Stimulated activated CD8-positive, alpha-beta memory T cell treated with anti-CD3 and anti-CD28 coated beads, Interleukin-2, amount 100 ng/mL, for 48 hours (primary cell): Measurements from ENCODE around the gene C20orf144.

Experiments
- DNase-seq, 2 donors: peaks; one replicate each; pipeline ENCODE4 v3.0.0-alpha.2; 2020; ENCODE audit warnings: low read depth in 2 of 2

Gene C20orf144

GRCh38 chr20:33664762-33665144, 2.6 kb downstream of the C20orf144 start:
- no peak for DNase-seq

- peak; percentile 80 to 88 for DNase-seq
These were observed 4.4 kb downstream of the C20orf144 start, which contains the start of gene ACTL10 for GRCh38 chr20:33666293-33667244. ACTL10 (plus strand) TSS chr20:33666943; CDS start chr20:33667498, 555 bp downstream.

DNA sequence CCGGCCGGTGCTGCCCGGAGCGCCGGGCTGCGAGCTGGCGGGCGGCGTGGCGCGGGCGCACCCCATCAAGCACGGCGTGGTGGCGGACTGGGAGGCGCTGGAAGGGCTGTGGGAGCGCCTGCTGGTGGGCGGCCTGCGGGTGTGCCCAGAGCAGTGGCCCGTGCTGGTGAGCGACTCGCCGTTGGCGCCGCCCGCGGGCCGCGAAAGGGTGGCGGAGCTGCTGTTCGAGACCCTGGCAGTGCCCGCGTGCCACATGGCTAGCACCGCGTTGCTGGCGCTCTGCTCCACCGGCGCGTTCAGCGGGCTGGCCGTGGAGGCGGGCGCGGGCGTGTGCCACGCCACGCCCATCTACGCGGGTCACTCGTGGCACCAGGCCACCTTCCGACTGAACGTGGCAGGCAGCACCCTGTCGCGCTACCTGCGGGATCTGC, 5.1 kb downstream of the C20orf144 start:
- no peak for DNase-seq

DNA sequence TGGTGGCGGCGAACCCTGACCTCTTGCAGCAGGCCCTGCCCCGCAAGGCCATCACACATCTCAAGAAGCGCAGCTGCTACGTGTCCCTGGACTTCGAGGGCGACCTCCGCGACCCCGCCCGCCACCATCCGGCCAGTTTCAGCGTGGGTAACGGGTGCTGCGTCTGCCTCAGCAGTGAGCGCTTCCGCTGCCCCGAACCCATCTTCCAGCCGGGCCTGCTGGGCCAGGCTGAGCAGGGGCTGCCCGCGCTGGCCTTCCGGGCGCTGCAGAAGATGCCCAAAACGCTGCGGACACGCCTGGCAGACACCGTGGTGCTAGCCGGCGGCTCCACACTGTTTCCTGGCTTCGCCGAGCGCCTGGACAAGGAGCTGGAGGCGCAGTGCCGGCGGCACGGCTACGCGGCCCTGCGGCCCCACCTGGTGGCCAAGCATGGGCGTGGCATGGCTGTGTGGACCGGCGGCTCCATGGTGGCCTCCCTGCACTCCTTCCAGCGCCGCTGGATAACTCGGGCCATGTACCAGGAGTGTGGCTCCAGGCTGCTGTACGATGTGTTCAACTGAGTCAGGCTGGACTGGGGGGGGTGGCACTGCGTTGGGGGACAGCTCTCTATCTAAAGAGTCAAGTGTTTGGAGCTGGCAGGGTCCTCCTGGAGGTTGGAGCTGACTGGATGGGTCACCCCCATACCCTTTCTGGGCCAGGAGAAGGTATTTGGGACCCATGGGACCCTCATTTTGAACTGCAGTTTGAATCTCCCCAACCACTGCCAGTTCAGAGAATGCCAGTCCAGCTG, 5.7 kb downstream of the C20orf144 start:
- peak; percentile 68 to 73 for DNase-seq

DNA sequence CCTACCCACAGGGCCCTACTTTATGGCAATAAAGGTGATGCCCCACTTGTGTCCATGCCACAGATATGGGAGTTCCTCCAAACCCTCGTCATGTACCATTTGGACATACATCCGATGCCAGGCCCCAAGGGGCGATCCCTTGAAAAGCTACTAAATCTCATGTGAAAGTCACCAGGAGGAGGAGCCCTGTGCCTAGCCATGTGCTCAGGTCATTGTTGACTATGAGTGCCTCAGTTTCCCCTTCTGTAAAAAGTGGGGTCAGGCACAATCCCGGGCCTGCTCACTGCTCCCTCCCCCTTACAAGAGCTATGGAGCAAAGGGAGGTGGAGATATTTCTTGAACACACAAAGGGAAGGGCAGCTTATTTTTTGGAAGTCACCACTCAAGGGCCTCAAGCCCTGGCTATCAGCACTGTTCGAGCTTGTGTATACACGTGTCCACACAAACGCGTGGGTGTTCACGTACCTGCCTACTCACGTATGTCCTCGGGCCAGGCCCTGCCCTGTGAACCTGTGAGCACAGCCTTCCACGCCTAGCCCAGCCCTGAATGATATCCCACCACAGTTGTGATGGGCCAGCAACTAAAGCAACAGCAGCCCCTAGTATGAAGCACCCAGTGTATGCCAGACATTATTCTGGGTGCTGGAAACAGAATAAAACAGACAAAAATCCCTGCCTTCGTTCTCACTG, 6.5 kb downstream of the C20orf144 start:
- no peak for DNase-seq

DNA sequence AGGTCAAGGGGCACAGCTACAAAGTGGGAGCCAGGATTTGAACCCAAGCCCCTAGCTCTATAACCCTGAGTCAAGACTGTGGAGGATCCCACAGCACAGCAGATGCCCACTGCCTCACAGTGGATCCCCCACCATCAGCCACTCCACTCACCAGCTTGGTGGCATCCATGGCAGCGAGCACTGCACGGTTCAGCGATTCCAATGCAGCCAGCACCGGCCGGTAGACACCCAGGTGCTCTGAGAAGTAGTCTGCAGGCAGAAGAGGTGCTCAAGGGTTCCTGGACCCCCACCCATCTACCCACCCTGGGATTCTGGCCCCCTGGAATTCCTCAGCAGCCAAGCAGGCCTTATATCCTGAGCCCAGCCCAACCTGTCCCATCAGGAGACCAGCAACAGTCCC, 7.1 kb downstream of the C20orf144 start:
- DNase-seq, result no peak

- no peak for DNase-seq
These were observed 7.9 kb downstream of the C20orf144 start for GRCh38 chr20:33669873-33670640.

- no peak for DNase-seq
These were observed 8.8 kb downstream of the C20orf144 start for GRCh38 chr20:33670715-33671499.

DNA sequence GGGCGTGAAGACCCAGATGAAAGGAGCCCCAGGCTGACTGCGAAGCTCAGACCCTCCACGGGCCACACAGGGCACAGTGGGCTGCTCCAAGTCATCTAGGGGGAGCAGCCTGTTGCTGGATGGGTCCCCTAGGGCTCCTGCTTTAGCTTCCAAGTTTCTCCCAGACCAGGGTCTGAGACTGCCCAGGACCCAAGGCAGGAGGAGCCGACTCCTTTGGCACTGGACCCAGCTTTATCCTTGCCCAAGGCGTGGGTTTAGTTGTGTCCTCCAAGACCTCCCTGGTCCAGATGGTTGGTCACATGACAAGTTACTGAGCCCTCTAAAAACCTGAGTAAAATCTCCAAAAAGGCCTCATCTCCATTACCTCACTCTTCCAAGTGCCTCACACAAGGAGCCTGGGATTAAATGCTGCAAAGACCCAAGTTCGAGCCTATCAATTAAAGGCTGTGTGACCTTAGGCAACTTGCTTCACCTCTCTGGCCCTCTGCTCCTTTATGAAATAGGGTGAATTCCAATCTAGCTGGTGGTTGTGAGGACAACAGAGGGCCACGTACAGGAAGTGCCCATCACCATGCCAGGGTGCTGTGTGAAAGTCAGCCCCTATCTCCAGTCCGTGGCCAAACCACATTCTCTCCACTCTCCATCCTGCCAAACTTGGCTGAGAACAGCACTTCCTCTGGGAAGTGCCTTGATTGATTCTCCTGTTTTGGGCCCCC, 9.6 kb downstream of the C20orf144 start:
- DNase-seq, result no peak

- no peak for DNase-seq
These were observed 10.4 kb downstream of the C20orf144 start for GRCh38 chr20:33672426-33673113.

GRCh38 chr20:33673114-33673409, 10.9 kb downstream of the C20orf144 start:
- DNase-seq, result no peak

GRCh38 chr20:33673410-33674293, 11.5 kb downstream of the C20orf144 start:
- DNase-seq, result no peak

DNA sequence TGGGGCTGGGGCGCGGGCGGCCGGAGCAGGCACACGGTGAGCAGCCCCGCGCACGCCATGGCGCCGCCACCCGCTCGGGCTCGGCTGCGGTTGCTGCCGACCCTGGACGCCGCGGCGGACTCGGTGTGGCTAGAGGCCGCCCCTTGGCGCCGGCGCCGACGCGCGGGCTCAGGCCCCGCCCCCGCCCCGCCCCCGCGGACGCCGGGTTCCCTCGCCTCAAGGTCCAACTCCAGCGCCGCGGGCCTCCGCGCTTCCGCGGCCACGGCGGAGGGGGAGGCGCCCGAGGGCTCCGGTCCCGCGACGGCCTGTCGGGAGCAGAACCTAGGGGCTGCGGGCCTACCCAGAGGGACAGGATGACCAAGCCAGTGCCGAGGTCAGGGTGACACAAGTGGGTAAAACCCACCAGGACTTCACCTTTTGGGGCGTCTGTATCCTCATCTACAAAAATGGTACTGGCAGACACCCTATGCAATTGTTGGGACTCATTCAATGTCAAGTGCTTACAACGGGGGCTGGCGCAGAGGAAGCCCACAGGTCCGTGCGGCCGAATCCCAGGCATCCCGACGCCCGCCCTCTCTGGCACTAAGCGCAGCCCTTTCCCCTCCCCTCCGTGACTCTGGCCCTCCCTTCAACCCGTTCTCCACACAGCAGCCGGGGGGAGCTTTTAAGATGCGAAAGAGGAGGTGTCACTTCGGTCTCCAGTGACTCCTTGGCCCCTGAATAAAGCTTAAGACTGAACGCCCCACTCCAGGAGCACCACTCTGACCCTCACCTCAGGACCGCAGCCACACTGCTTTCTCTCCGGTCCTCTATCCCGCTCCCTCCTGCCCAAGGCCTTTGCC, 12.4 kb downstream of the C20orf144 start, which contains the start of gene NECAB3:
TSS of gene NECAB3 (minus strand) at position 135 of the 842 bp plus-strand sequence. CDS start at position 59, 76 bp downstream.
- DNase-seq, result peak; percentile 53 to 64

- DNase-seq, result no peak
These were observed 13.2 kb downstream of the C20orf144 start for GRCh38 chr20:33675136-33675959.

DNA sequence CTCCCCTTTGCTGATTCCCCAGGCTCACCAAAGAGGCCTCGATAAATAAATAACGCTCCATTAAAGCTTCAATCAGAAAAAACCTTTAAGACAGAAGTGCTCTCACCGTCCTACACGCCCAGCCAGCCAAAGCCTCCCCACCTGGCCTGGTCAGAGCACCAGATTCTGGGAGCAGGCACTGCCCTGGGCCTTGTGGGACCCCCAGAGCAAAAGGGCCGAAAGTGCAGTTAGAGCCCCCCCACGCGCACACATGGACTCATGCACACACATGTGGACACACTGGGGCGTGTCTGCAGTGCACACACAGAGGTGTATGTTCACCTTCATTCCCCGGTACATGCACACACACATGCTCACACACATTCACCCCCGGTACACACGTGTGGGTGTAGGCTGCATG, 14.0 kb downstream of the C20orf144 start:
- DNase-seq, result no peak
